Measurements from ENCODE around the gene CFL1. TPM values are rescaled to one million over a fixed set of nuclear protein-coding genes. Genes with fewer than 3 reads are reported as not detected.

CFL1 gene
- total RNA-seq, 1 experiment from 2014 or later = 960 TPM

- no TSS peak for BruUV-seq (replicated peaks)
- Histone ChIP-seq H3K4me3 (ENCODE audit: low read depth, low read length) (peak overlapping the region; percentile 87), H3K27me3 (replicated peaks; ENCODE audit: control insufficient read depth, insufficient read depth, low read length) (no peaks in the 10 kb centered on the region), H3K9me3 (no peaks in the 10 kb centered on the region), H3K36me3 (ENCODE audit: control insufficient read depth, insufficient read depth, low read length) (peaks cover 5% of the 10 kb centered on the region; the same call in 1 of the 2 replicates), H3K4me1 (peaks cover 15% of the 10 kb centered on the region)
- H3K36me3 Mint-ChIP-seq (ENCODE audit: insufficient read depth, unreplicated experiment) = peaks cover 79% of the 10 kb centered on the region
- H3K4me1 Mint-ChIP-seq (ENCODE audit: low read depth, unreplicated experiment) = peaks cover 24% of the 10 kb centered on the region
- intact Hi-C loops (cut with micrococcal nuclease; ENCODE audit: unreplicated experiment) = loop anchor here (1.0 to 5.0 kb wide), 4 partner anchors 28 to 208 kb away; partner anchors contain the start of genes BANF1, EIF1AD and FIBP
- POLR2A ChIA-PET = interaction anchor here (0.5 to 3.0 kb wide), 22 partner anchors 9 to 437 kb away, joined by 3 to 43 read pairs (median 6); partner anchors contain the start of genes BANF1, CCDC85B, FIBP and KAT5
- no peaks in the 10 kb centered on the region for H3K27me3 Mint-ChIP-seq (ENCODE audit: insufficient read depth, unreplicated experiment)
- peak overlapping the region; percentile 95 for H3K27ac Mint-ChIP-seq (ENCODE audit: unreplicated experiment)
- no peaks in the 10 kb centered on the region for H3K9me3 Mint-ChIP-seq (ENCODE audit: unreplicated experiment)
- no peak for TF ChIP-seq CTCF (IDR thresholded peaks at IDR 0.05; ENCODE audit: insufficient read depth in 1 of 2, low read depth in 1 of 2, low read length in 1 of 2, severe bottlenecking in 1 of 2, unreplicated experiment in 1 of 2)
- peak overlapping the region; percentile 97 for H3K4me3 Mint-ChIP-seq (ENCODE audit: unreplicated experiment)
- CTCF ChIA-PET = interaction anchor here (0.5 to 7.7 kb wide), 37 partner anchors 8 to 554 kb away, joined by 3 to 241 read pairs (median 5); partner anchors contain the start of genes BANF1, CCDC85B, CTSW and EIF1AD
- DNase-seq = no peak
These were observed 1.9 kb upstream of the CFL1 start for GRCh38 chr11:65859812-65860277.

GRCh38 chr11:65859095-65859811, 1.3 kb upstream of the CFL1 start:
- no peaks in the 10 kb centered on the region for H3K27me3 Mint-ChIP-seq (ENCODE audit: insufficient read depth, unreplicated experiment)
- peak; percentile 98 to 99 for DNase-seq
- ChIA-PET POLR2A (interaction anchor here (0.5 to 3.0 kb wide), 23 partner anchors 10 to 437 kb away, joined by 3 to 43 read pairs (median 6); partner anchors contain the start of genes BANF1, CCDC85B, CTSW and FIBP), CTCF (interaction anchor here (0.7 to 7.7 kb wide), 28 partner anchors 8 to 196 kb away, joined by 3 to 241 read pairs (median 5); partner anchors contain the start of genes AP5B1, BANF1, CCDC85B and CTSW)
- peaks cover 30% of the 10 kb centered on the region for H3K4me1 Mint-ChIP-seq (ENCODE audit: low read depth, unreplicated experiment)
- peak in 1 of 2 experiments; percentile 31 for TF ChIP-seq CTCF (IDR thresholded peaks at IDR 0.05; ENCODE audit: insufficient read depth in 1 of 2, low read depth in 1 of 2, low read length in 1 of 2, severe bottlenecking in 1 of 2, unreplicated experiment in 1 of 2)
- peak overlapping the region; percentile 97 for H3K4me3 Mint-ChIP-seq (ENCODE audit: unreplicated experiment)
- H3K9me3 Mint-ChIP-seq (ENCODE audit: unreplicated experiment) = no peaks in the 10 kb centered on the region
- peaks cover 15% of the 10 kb centered on the region for H3K4me1 ChIP-seq
- H3K36me3 Mint-ChIP-seq (ENCODE audit: insufficient read depth, unreplicated experiment) = peaks cover 81% of the 10 kb centered on the region
- BruUV-seq (replicated peaks) = no TSS peak
- H3K27me3 ChIP-seq (replicated peaks; ENCODE audit: control insufficient read depth, insufficient read depth, low read length) = no peaks in the 10 kb centered on the region
- peak overlapping the region; percentile 87 for H3K4me3 ChIP-seq (ENCODE audit: low read depth, low read length)
- no peaks in the 10 kb centered on the region for H3K9me3 ChIP-seq
- H3K36me3 ChIP-seq (ENCODE audit: control insufficient read depth, insufficient read depth, low read length) = peaks cover 5% of the 10 kb centered on the region; the same call in 1 of the 2 replicates
- H3K27ac Mint-ChIP-seq (ENCODE audit: unreplicated experiment) = peak overlapping the region; percentile 95
- intact Hi-C loops (cut with micrococcal nuclease; ENCODE audit: unreplicated experiment) = loop anchor here (2.0 to 5.0 kb wide), 2 partner anchors 40 to 207 kb away; no protein-coding TSS in a partner anchor

- ChIA-PET CTCF (interaction anchor here (0.8 to 7.7 kb wide), 7 partner anchors 12 to 147 kb away, joined by 3 to 241 read pairs (median 11); partner anchors contain the start of genes AP5B1, CCDC85B, FIBP and KAT5), POLR2A (interaction anchor here (0.5 to 3.0 kb wide), 23 partner anchors 7 to 196 kb away, joined by 3 to 43 read pairs (median 6); partner anchors contain the start of genes CCDC85B, FIBP, KAT5 and RELA)
- Histone ChIP-seq H3K4me3 (ENCODE audit: low read depth, low read length) (peak overlapping the region; percentile 87), H3K27me3 (replicated peaks; ENCODE audit: control insufficient read depth, insufficient read depth, low read length) (no peaks in the 10 kb centered on the region), H3K9me3 (no peaks in the 10 kb centered on the region), H3K4me1 (peaks cover 15% of the 10 kb centered on the region), H3K36me3 (ENCODE audit: control insufficient read depth, insufficient read depth, low read length) (peaks cover 6% of the 10 kb centered on the region; the same call in 1 of the 2 replicates)
- H3K9me3 Mint-ChIP-seq (ENCODE audit: unreplicated experiment) = no peaks in the 10 kb centered on the region
- H3K4me1 Mint-ChIP-seq (ENCODE audit: low read depth, unreplicated experiment) = peaks cover 36% of the 10 kb centered on the region
- BruUV-seq (replicated peaks) = no TSS peak
- peaks cover 81% of the 10 kb centered on the region for H3K36me3 Mint-ChIP-seq (ENCODE audit: insufficient read depth, unreplicated experiment)
- H3K4me3 Mint-ChIP-seq (ENCODE audit: unreplicated experiment) = peak overlapping the region; percentile 97
- H3K27me3 Mint-ChIP-seq (ENCODE audit: insufficient read depth, unreplicated experiment) = no peaks in the 10 kb centered on the region
- intact Hi-C loops (cut with micrococcal nuclease; ENCODE audit: unreplicated experiment) = loop anchor here (1.0 to 5.0 kb wide), 3 partner anchors 40 to 206 kb away; partner anchors contain the start of gene KAT5
- no peak for TF ChIP-seq CTCF (IDR thresholded peaks at IDR 0.05; ENCODE audit: insufficient read depth in 1 of 2, low read depth in 1 of 2, low read length in 1 of 2, severe bottlenecking in 1 of 2, unreplicated experiment in 1 of 2)
- no peak for DNase-seq
- peak overlapping the region; percentile 95 for H3K27ac Mint-ChIP-seq (ENCODE audit: unreplicated experiment)
These were observed 704 bp upstream of the CFL1 start for GRCh38 chr11:65858681-65859087.

Data from Caco-2 (cell line).